SK-N-SH treated with all-trans-retinoic acid at 6 μM for 48 hours (cell line): Measurements from ENCODE around the gene FNIP2.

Experiments used
- ATAC-seq: fragments of 200-7000 bp; cut with Tn5 transposase; 3 replicates; pipeline ENCODE4 v1.9.1; 2020; ENCODE audit warnings: mild to moderate bottlenecking, moderate library complexity
- ARNTL ChIP-seq: fragments of 450-650 bp; formaldehyde crosslinking; IDR thresholded peaks from 2 replicates; pipeline ENCODE4 v1.5.0; 2020; ENCODE audit warnings: low read depth, mild to moderate bottlenecking, moderate library complexity, borderline replicate concordance
- BACH2 ChIP-seq: fragments of 250-450 bp; sonication (Bioruptor Pico); IDR thresholded peaks from 2 replicates; pipeline ENCODE4 v1.9.0; 2021; ENCODE audit warnings: mild to moderate bottlenecking, borderline replicate concordance
- CREB5 ChIP-seq: fragments of 250-450 bp; sonication (Bioruptor Pico); IDR thresholded peaks from 2 replicates; pipeline ENCODE4 v1.5.1; 2020; ENCODE audit warnings: low read depth, mild to moderate bottlenecking, moderate library complexity
- CSDC2 ChIP-seq: fragments of 250-450 bp; sonication (Bioruptor Pico); IDR thresholded peaks from 2 replicates; pipeline ENCODE4 v1.5.0; 2020; ENCODE audit warnings: mild to moderate bottlenecking, moderate library complexity
- ESRRG ChIP-seq: fragments of 250-450 bp; sonication (Bioruptor Pico); IDR thresholded peaks from 2 replicates; pipeline ENCODE4 v1.6.1; 2021; ENCODE audit warnings: mild to moderate bottlenecking
- GLIS3 ChIP-seq: fragments of 250-450 bp; sonication (Bioruptor Pico); IDR thresholded peaks from 2 replicates; pipeline ENCODE4 v1.5.0; 2020; ENCODE audit warnings: mild to moderate bottlenecking, moderate library complexity
- ISL1 ChIP-seq: fragments of 250-450 bp; sonication (Bioruptor Pico); IDR thresholded peaks from 2 replicates; pipeline ENCODE4 v2.1.2; 2022; ENCODE audit warnings: mild to moderate bottlenecking, moderate library complexity
- OSR1 ChIP-seq: fragments of 250-450 bp; sonication (Bioruptor Pico); IDR thresholded peaks from 2 replicates; pipeline ENCODE4 v1.8.0; 2022; ENCODE audit warnings: moderate library complexity, mild to moderate bottlenecking, inconsistent platforms
- PATZ1 ChIP-seq: fragments of 250-450 bp; sonication (Bioruptor Pico); IDR thresholded peaks from 2 replicates; pipeline ENCODE4 v1.8.0; 2020; ENCODE audit warnings: mild to moderate bottlenecking, moderate library complexity, borderline replicate concordance
- POU6F1 ChIP-seq: fragments of 250-450 bp; sonication (Bioruptor Pico); IDR thresholded peaks from 2 replicates; pipeline ENCODE4 v1.8.0; 2021; ENCODE audit warnings: low read depth, mild to moderate bottlenecking, moderate library complexity, borderline replicate concordance
- PPARA ChIP-seq: fragments of 250-450 bp; sonication (Bioruptor Pico); IDR thresholded peaks from 2 replicates; pipeline ENCODE4 v1.5.0; 2020; ENCODE audit warnings: mild to moderate bottlenecking, borderline replicate concordance
- SNAI2 ChIP-seq: fragments of 250-450 bp; sonication (Bioruptor Pico); IDR thresholded peaks from 2 replicates; pipeline ENCODE4 v1.5.0; 2020; ENCODE audit warnings: mild to moderate bottlenecking, moderate library complexity
- TCF4 ChIP-seq: fragments of 250-450 bp; sonication (Bioruptor Pico); IDR thresholded peaks from 2 replicates; pipeline ENCODE4 v1.8.0; 2021; ENCODE audit warnings: mild to moderate bottlenecking, moderate library complexity, borderline replicate concordance
- TOX ChIP-seq: fragments of 250-450 bp; sonication (Bioruptor Pico); IDR thresholded peaks from 2 replicates; pipeline ENCODE4 v1.8.0; 2021; ENCODE audit warnings: mild to moderate bottlenecking, moderate library complexity, borderline replicate concordance
- TSHZ2 ChIP-seq: fragments of 250-450 bp; sonication (Bioruptor Pico); IDR thresholded peaks from 2 replicates; pipeline ENCODE4 v1.5.0; 2020; ENCODE audit warnings: mild to moderate bottlenecking, moderate library complexity
- ZC3H10 ChIP-seq: fragments of 250-450 bp; sonication (Bioruptor Pico); IDR thresholded peaks from 2 replicates; pipeline ENCODE4 v1.5.1; 2021; ENCODE audit warnings: mild to moderate bottlenecking, moderate library complexity
- ZFP30 ChIP-seq: fragments of 450-650 bp; formaldehyde crosslinking; IDR thresholded peaks from 2 replicates; pipeline ENCODE4 v1.5.0; 2022; ENCODE audit warnings: mild to moderate bottlenecking, moderate library complexity
- ZNF565 ChIP-seq: fragments of 450-650 bp; formaldehyde crosslinking; conservative IDR thresholded peaks from 2 replicates; pipeline ENCODE4 v1.5.0; 2020; ENCODE audit warnings: low read depth, mild to moderate bottlenecking, moderate library complexity
- ZNF70 ChIP-seq: fragments of 450-650 bp; formaldehyde crosslinking; IDR thresholded peaks from 2 replicates; pipeline ENCODE4 v1.5.0; 2020; ENCODE audit warnings: mild to moderate bottlenecking, moderate library complexity
- ZNF8 ChIP-seq: fragments of 450-650 bp; formaldehyde crosslinking; IDR thresholded peaks from 2 replicates; pipeline ENCODE4 v1.5.0; 2020; ENCODE audit warnings: mild to moderate bottlenecking, moderate library complexity

FNIP2 gene

GRCh38 chr4:158841540-158841939 is 72.7 kb downstream of the FNIP2 start:
- ATAC-seq: no peak
- no peak for TF ChIP-seq PPARA
- TF ChIP-seq ISL1: no peak
- no peak for TF ChIP-seq ZNF70 (CRISPR knock-in tag)
- TF ChIP-seq TSHZ2 (CRISPR knock-in tag): no peak
- no peak for TF ChIP-seq TCF4
- no peak for TF ChIP-seq BACH2 (CRISPR knock-in tag)
- TF ChIP-seq TOX (CRISPR knock-in tag): no peak
- TF ChIP-seq CSDC2 (CRISPR knock-in tag): no peak
- no peak for TF ChIP-seq GLIS3 (CRISPR knock-in tag)
- no peak for TF ChIP-seq OSR1 (CRISPR knock-in tag)
- no peak for TF ChIP-seq CREB5 (CRISPR knock-in tag)

GRCh38 chr4:158845311-158846041 is 76.7 kb downstream of the FNIP2 start:
- no peak for TF ChIP-seq ZFP30 (CRISPR knock-in tag)
- no peak for TF ChIP-seq BACH2 (CRISPR knock-in tag)
- TF ChIP-seq ZNF565 (CRISPR knock-in tag): no peak
- TF ChIP-seq SNAI2 (CRISPR knock-in tag): no peak
- TF ChIP-seq GLIS3 (CRISPR knock-in tag): no peak
- no peak for TF ChIP-seq ZNF70 (CRISPR knock-in tag)
- no peak for TF ChIP-seq ZNF8 (CRISPR knock-in tag)
- no peak for TF ChIP-seq CSDC2 (CRISPR knock-in tag)
- no peak for TF ChIP-seq OSR1 (CRISPR knock-in tag)
- no peak for TF ChIP-seq ARNTL (CRISPR knock-in tag)
- TF ChIP-seq PPARA: no peak
- TF ChIP-seq TSHZ2 (CRISPR knock-in tag): no peak
- TF ChIP-seq CREB5 (CRISPR knock-in tag): no peak
- TF ChIP-seq TOX (CRISPR knock-in tag): no peak
- no peak for TF ChIP-seq ISL1
- no peak for TF ChIP-seq PATZ1 (CRISPR knock-in tag)

GRCh38 chr4:158847535-158847934 is 78.7 kb downstream of the FNIP2 start:
- no peak for ATAC-seq
- TF ChIP-seq POU6F1 (CRISPR knock-in tag) (no peak), CREB5 (CRISPR knock-in tag) (no peak), SNAI2 (CRISPR knock-in tag) (no peak), ZNF8 (CRISPR knock-in tag) (no peak), ZC3H10 (CRISPR knock-in tag) (no peak), ZNF565 (CRISPR knock-in tag) (no peak), ZFP30 (CRISPR knock-in tag) (no peak), PPARA (no peak), ESRRG (CRISPR knock-in tag) (no peak)

More at GRCh38 chr4:158845311-158846041, 76.7 kb downstream of the FNIP2 start:
- ATAC-seq: no peak
